AG09309 (cell line): Measurements from ENCODE around the gene OPN3.

Experiments
- DNase-seq: peaks from one replicate; pipeline ENCODE4 v3.0.0-alpha.2; 2010; ENCODE audit warnings: low read depth
- H3K4me3 ChIP-seq: 2 replicates; pipeline ENCODE4 v1.5.1; 2011; ENCODE audit warnings: mild to moderate bottlenecking, low read depth, low read length, moderate library complexity; ENCODE audit not compliant: control insufficient read depth
- TF ChIP-seq, protein P1 (sequence below): IDR thresholded peaks from 2 replicates; pipeline ENCODE4 v1.5.1; 2011; ENCODE audit warnings: mild to moderate bottlenecking, low read depth, low read length, inconsistent platforms; ENCODE audit not compliant: insufficient read depth, control insufficient read depth; ENCODE audit errors: missing control alignments

The OPN3 gene

DNA sequence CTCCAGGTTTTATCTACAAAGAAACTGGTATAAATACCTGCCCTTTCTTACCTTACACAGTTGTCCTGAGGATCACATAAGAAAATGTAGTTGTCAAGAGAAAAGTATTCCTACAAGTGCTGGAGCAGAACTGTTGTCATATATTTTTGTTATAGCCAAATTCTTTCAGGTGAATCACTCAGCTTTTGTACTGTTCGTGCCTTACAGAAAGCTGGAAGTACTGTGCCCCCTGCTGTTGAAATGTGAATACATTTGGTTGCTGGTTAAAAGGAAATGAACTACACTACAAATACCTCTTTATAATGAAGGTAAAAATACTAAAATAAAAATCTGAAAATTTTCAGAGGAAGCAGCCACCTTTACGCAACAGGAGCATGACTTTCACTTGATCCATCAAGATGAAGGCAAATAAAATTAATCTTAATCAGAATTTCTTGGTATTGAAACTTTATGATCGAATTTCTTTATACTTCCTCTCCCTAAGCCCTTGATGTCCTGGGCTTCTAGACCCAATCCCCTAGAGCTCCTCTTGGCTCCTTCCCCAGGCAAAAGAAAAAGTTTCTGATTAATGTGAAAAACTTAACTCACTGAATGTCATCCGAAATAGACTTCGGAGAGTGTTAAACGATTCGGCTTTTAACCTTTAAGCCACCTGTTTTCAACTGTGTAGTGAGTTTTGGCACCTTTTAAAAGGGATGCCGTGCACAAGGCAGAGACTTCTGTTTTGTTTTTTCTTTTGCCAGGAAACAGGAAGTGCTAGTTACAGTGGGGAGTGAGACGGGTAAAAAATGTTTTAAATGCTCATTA is 12.5 kb downstream of the OPN3 start:
- H3K4me3 ChIP-seq = no peak overlapping the region
- TF ChIP-seq, protein P1, sequence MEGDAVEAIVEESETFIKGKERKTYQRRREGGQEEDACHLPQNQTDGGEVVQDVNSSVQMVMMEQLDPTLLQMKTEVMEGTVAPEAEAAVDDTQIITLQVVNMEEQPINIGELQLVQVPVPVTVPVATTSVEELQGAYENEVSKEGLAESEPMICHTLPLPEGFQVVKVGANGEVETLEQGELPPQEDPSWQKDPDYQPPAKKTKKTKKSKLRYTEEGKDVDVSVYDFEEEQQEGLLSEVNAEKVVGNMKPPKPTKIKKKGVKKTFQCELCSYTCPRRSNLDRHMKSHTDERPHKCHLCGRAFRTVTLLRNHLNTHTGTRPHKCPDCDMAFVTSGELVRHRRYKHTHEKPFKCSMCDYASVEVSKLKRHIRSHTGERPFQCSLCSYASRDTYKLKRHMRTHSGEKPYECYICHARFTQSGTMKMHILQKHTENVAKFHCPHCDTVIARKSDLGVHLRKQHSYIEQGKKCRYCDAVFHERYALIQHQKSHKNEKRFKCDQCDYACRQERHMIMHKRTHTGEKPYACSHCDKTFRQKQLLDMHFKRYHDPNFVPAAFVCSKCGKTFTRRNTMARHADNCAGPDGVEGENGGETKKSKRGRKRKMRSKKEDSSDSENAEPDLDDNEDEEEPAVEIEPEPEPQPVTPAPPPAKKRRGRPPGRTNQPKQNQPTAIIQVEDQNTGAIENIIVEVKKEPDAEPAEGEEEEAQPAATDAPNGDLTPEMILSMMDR = peak; percentile 64
- peak; percentile 55 for DNase-seq

DNA sequence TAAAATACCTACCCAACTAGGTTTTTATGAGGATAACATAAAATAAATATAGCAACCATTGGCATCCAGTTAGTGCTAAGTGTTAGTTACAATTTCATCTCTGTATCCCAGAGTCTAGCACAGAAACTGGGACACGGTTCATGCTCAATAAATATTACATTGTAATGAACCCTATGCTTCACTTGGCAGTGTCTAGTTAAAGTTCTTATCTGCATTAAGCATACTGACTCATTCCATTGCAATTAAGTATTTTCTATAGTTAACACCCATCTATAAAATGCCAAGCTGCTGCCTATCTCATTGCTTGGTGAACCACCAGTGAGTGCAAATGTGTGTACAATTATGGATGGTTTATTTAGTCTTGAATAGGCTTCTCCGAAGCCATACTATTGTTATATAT is 15.2 kb downstream of the OPN3 start:
- DNase-seq = no peak
- TF ChIP-seq, protein P1 = no peak

DNA sequence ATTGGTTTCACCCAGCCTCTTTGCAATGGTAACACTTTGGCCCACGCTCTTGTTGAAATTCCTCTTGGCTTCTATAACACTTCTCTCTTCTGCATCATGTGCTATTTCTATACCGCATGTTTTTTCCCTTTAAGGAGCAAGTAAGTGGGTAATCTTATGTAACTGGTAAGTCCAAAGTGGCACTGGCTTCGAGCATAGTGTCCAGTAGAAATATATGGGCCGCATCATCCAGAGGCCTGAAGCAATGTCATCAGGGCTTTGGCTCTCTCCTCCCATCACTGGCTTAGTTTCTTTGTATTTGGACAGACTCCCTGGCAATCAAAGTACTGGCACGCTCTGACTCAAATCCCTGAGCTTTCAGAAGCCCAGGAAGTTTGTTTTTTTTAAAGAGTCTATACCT is 17.5 kb downstream of the OPN3 start:
- no peak for DNase-seq
- H3K4me3 ChIP-seq = no peak overlapping the region
- TF ChIP-seq, protein P1 = no peak

More for the DNA sequence above, 15.2 kb downstream of the OPN3 start:
- no peak overlapping the region for H3K4me3 ChIP-seq

DNA sequence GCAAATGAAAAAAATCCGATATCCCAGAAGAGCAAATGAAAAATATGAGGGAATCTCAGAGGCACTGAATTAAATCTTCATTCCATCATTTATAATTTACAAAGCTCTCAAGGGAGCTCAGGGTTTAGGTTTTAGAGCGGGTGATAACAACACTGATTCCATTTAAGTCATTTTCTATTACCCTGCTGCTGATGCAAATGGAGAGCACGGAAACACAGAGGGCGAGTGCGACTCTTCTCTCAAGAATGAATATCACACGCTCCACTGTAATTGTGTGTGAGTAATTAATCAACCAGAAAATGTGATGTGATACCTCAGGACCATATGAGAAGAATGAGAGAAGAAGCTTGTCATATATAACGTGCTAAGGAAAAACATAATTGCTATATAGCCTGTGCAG is 22.7 kb downstream of the OPN3 start:
- TF ChIP-seq, protein P1 = no peak
- DNase-seq = no peak
- no peak overlapping the region for H3K4me3 ChIP-seq

DNA sequence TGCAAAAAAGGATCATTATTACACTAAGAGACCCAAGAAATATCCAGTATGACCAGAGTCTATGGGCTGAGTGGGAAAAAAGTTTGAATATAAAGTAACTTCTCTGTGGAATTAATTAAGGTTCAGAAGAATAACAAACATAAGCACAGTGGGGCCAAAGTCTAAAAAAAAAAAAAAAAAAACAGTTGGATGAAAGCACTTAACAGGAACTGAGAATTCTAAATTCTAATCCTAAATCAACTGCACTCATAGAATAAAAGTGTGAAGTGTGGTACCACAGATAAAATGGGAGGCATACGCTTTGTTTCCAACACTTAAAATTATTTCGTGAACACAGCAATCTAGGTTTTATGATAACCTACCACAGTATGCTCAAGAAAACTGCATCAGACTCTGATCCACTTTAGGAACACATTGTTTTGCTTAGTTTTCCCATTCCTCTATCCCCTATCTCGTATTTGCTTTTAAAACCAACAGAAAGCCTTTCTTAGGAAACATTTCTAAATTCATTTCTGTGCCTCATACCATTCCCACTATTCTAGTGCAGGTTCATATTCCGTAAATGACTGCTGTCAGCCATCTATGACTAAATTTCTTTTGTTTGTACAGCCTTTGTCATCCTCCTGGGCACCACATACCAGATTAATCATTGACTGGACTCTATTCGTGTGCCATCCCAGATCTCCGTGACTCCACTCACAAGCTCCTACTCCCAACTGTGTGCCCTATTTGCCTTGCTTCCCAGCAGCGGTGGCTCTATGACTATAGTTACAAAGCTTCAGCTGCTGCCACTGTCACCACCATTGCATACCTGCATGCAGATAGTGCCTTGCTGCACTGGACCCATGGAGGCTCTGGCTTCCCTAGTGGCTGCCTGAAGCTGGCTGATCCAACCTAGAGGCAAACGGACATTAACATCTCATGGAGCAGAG is 24.9 kb downstream of the OPN3 start:
- DNase-seq = no peak
- TF ChIP-seq, protein P1 = no peak
- H3K4me3 ChIP-seq = no peak overlapping the region

DNA sequence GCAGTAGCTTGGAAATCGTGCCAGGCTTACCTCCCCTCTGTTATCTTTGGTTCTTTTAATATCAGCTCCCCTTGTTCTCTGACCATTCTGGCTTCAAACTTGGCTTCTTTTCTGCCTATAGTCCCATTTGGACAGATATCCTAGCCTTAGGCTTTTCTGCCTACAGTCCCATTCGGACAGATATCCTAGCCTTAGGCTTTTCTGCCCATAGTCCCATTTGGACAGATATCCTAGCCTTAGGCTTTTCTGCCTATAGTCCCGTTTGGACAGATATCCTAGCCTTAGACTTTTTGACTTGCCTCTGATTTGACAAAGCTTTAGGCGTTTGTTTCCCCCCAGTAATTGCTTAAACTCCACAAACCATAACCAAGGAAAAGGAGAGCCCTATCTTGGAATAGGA is 25.6 kb downstream of the OPN3 start:
- no peak for DNase-seq

More for the DNA sequence above, 25.6 kb downstream of the OPN3 start:
- TF ChIP-seq, protein P1 = no peak
- H3K4me3 ChIP-seq = no peak overlapping the region
